HuH-7.5 (cell line): ENCODE results near the gene FGFR3.

ENCODE experiments used
- DNase-seq: peaks from one replicate; pipeline ENCODE4 v3.0.0; 2011; ENCODE audit warnings: low spot score

The FGFR3 gene

GRCh38 chr4:1788254-1788973 lies 4.7 kb upstream of the FGFR3 start:
- DNase-seq, result no peak

- DNase-seq, result no peak
Observed at GRCh38 chr4:1789552-1789951, 3.5 kb upstream of the FGFR3 start.

GRCh38 chr4:1790005-1790404 lies 3.1 kb upstream of the FGFR3 start:
- DNase-seq, result no peak

- no peak for DNase-seq
Observed at GRCh38 chr4:1792158-1792831, 798 bp upstream of the FGFR3 start.

GRCh38 chr4:1793496-1793840 lies 375 bp downstream of the FGFR3 start:
- DNase-seq, result no peak

- no peak for DNase-seq
Observed at GRCh38 chr4:1793940-1794808, 1.1 kb downstream of the FGFR3 start.

- DNase-seq, result no peak
Observed at GRCh38 chr4:1794809-1795298, 1.8 kb downstream of the FGFR3 start.

- DNase-seq, result peak; percentile 99
Observed at GRCh38 chr4:1795299-1796195, 2.5 kb downstream of the FGFR3 start.

- DNase-seq, result no peak
Observed at GRCh38 chr4:1796486-1797204, 3.6 kb downstream of the FGFR3 start.

GRCh38 chr4:1797298-1797860 lies 4.3 kb downstream of the FGFR3 start:
- DNase-seq, result no peak

- no peak for DNase-seq
Observed at GRCh38 chr4:1797861-1798579, 4.9 kb downstream of the FGFR3 start.

- DNase-seq, result no peak
Observed at GRCh38 chr4:1798580-1799386, 5.7 kb downstream of the FGFR3 start.

- DNase-seq, result no peak
Observed at GRCh38 chr4:1799387-1800375, 6.6 kb downstream of the FGFR3 start.

GRCh38 chr4:1800805-1801204 lies 7.7 kb downstream of the FGFR3 start:
- DNase-seq, result no peak

- no peak for DNase-seq
Observed at GRCh38 chr4:1801286-1801958, 8.3 kb downstream of the FGFR3 start.

GRCh38 chr4:1802151-1802715 lies 9.1 kb downstream of the FGFR3 start:
- DNase-seq, result peak; percentile 79
